ENCODE results near the gene CLMP.

The CLMP gene

DNA sequence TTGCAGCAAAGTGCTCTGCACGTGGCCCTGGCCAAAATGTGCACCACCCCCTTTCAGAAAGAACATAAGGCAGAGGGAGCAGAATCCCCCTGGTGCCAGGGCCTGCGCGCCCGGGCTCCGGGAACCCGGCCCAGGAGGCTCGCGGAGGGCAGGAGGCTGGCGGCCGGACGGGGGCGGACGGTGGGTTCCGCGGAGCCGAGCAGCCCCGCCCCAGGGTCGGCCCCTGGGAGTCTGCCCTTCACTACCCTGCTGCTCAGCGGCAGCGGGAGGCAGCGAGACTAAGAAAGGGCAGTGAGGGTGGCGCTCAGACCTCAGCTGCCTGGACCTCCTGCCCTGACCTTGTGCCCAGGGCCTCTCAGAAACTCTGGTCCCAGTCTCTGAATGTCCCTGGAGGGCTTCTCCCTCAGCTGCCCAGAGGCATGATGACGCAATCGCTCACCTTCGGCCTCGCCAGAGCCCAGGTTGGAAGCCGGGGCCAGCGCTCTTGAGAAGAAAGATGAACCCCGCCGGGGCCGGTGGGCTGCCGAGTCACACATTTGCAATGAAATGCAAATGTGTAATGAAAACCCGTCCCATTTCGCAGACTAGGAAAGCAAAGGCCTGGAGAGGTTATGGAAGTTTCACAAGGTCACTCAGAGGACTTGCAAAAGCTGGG is 1.1 kb upstream of the CLMP start:
- no peak for TF ChIP-seq TCF12 (IDR thresholded peaks at IDR 0.05; ENCODE audit: low read depth)
- TF ChIP-seq YY1 (IDR thresholded peaks at IDR 0.05; ENCODE audit: low read depth) = no peak
- TF ChIP-seq, protein P1, sequence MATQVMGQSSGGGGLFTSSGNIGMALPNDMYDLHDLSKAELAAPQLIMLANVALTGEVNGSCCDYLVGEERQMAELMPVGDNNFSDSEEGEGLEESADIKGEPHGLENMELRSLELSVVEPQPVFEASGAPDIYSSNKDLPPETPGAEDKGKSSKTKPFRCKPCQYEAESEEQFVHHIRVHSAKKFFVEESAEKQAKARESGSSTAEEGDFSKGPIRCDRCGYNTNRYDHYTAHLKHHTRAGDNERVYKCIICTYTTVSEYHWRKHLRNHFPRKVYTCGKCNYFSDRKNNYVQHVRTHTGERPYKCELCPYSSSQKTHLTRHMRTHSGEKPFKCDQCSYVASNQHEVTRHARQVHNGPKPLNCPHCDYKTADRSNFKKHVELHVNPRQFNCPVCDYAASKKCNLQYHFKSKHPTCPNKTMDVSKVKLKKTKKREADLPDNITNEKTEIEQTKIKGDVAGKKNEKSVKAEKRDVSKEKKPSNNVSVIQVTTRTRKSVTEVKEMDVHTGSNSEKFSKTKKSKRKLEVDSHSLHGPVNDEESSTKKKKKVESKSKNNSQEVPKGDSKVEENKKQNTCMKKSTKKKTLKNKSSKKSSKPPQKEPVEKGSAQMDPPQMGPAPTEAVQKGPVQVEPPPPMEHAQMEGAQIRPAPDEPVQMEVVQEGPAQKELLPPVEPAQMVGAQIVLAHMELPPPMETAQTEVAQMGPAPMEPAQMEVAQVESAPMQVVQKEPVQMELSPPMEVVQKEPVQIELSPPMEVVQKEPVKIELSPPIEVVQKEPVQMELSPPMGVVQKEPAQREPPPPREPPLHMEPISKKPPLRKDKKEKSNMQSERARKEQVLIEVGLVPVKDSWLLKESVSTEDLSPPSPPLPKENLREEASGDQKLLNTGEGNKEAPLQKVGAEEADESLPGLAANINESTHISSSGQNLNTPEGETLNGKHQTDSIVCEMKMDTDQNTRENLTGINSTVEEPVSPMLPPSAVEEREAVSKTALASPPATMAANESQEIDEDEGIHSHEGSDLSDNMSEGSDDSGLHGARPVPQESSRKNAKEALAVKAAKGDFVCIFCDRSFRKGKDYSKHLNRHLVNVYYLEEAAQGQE (IDR thresholded peaks at IDR 0.05; ENCODE audit: low read depth) = no peak
- TF ChIP-seq ZBTB7A (IDR thresholded peaks at IDR 0.05; ENCODE audit: low read depth) = no peak
- TF ChIP-seq, protein P2, sequence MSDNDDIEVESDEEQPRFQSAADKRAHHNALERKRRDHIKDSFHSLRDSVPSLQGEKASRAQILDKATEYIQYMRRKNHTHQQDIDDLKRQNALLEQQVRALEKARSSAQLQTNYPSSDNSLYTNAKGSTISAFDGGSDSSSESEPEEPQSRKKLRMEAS (IDR thresholded peaks at IDR 0.05) = no peak
- TF ChIP-seq FOXM1 (IDR thresholded peaks at IDR 0.05; ENCODE audit: borderline replicate concordance, low read depth) = no peak
- no peak for TF ChIP-seq TAF1 (IDR thresholded peaks at IDR 0.05; ENCODE audit: low read depth)
- no peak for TF ChIP-seq RAD21 (IDR thresholded peaks at IDR 0.05; ENCODE audit: low read depth)
- no peak for TF ChIP-seq EP300 (IDR thresholded peaks at IDR 0.05; ENCODE audit: borderline replicate concordance)
- no peak for TF ChIP-seq CREB1 (IDR thresholded peaks at IDR 0.05; ENCODE audit: low read depth)
- TF ChIP-seq EGR1 (IDR thresholded peaks at IDR 0.05) = no peak
- TF ChIP-seq NFIC (IDR thresholded peaks at IDR 0.05) = no peak
- TF ChIP-seq, protein P3, sequence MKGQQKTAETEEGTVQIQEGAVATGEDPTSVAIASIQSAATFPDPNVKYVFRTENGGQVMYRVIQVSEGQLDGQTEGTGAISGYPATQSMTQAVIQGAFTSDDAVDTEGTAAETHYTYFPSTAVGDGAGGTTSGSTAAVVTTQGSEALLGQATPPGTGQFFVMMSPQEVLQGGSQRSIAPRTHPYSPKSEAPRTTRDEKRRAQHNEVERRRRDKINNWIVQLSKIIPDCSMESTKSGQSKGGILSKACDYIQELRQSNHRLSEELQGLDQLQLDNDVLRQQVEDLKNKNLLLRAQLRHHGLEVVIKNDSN (IDR thresholded peaks at IDR 0.05) = no peak
- TF ChIP-seq CEBPB (IDR thresholded peaks at IDR 0.05) = no peak
- TF ChIP-seq TEAD4 (IDR thresholded peaks at IDR 0.05) = no peak

DNA sequence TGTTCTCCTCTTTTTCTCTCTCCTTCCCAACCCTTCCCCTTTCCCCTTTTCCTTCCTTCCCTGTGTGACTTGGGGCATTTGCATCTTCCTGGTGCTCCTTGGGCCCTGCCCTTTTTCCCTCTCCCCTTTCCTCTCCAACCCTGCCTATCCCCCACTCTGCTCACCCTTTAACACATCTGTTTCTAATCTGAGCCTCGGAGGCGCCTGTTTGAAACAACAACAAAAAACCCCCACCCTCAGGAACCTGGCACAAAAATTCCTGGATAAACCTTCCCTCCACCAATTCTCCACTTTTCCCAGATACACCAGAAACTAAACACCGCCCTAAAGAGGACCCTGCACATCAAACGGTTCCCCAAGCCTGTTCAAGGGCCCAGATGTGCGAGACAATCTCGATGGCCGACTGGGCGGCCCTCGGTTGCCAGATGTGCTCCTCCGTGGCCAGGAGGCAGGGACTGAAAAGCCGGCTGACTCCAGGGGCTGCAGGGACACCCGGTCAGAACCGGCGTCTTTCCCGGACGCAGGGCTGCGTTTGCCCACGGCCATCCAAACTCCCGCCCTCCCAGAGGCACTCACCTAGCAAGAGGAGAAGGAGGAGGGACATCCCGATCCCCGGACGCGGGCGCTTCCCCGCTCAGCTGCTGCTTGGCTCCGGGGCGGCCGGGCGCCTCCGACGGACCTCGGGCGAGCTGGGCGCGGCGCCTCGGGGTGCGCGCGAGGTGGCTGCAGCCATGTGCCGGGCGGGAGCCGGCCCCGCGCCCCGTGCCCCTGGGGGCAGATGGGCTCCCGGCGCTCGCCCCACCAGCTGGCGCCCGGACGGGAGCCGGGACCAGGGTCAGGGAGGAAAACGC is 486 bp downstream of the CLMP start:
- TF ChIP-seq ZBTB7A (IDR thresholded peaks at IDR 0.05; ENCODE audit: low read depth) = no peak
- no peak for TF ChIP-seq TAF1 (IDR thresholded peaks at IDR 0.05; ENCODE audit: low read depth)
- TF ChIP-seq TEAD4 (IDR thresholded peaks at IDR 0.05) = no peak
- TF ChIP-seq, protein P2 (IDR thresholded peaks at IDR 0.05) = no peak
- TF ChIP-seq FOXM1 (IDR thresholded peaks at IDR 0.05; ENCODE audit: borderline replicate concordance, low read depth) = no peak
- TF ChIP-seq, protein P3 (IDR thresholded peaks at IDR 0.05) = no peak
- TF ChIP-seq CREB1 (IDR thresholded peaks at IDR 0.05; ENCODE audit: low read depth) = no peak
- no peak for TF ChIP-seq TCF12 (IDR thresholded peaks at IDR 0.05; ENCODE audit: low read depth)
- TF ChIP-seq, protein P1 (IDR thresholded peaks at IDR 0.05; ENCODE audit: low read depth) = no peak
- TF ChIP-seq EGR1 (IDR thresholded peaks at IDR 0.05) = no peak
- no peak for TF ChIP-seq EP300 (IDR thresholded peaks at IDR 0.05; ENCODE audit: borderline replicate concordance)
- no peak for TF ChIP-seq YY1 (IDR thresholded peaks at IDR 0.05; ENCODE audit: low read depth)
- TF ChIP-seq NFIC (IDR thresholded peaks at IDR 0.05) = no peak
- no peak for TF ChIP-seq CEBPB (IDR thresholded peaks at IDR 0.05)
- TF ChIP-seq RAD21 (IDR thresholded peaks at IDR 0.05; ENCODE audit: low read depth) = no peak

DNA sequence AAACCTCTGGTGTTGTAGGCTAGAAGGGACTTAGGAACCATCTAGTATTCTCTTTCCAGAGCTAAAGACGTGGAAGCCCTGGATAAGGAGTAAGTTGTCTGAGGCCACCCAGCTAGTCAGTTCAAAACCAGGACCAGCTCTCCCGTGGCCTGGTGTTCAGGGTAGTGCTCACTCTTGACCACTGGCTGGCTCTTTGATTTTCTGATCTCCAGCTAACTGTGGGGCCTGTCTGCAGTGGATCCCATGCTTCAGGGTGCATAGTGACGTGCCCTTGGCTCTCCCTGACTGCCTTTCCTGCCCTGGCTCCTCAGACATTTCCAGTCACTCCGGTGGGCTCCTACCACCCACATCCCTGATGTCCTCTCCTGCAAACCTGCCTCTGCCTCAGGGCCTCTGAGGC is 1.3 kb downstream of the CLMP start:
- TF ChIP-seq EGR1 (IDR thresholded peaks at IDR 0.05) = no peak
- TF ChIP-seq, protein P1 (IDR thresholded peaks at IDR 0.05; ENCODE audit: low read depth) = no peak
- no peak for TF ChIP-seq TEAD4 (IDR thresholded peaks at IDR 0.05)
- TF ChIP-seq TCF12 (IDR thresholded peaks at IDR 0.05; ENCODE audit: low read depth) = no peak
- no peak for TF ChIP-seq TAF1 (IDR thresholded peaks at IDR 0.05; ENCODE audit: low read depth)
- TF ChIP-seq, protein P2 (IDR thresholded peaks at IDR 0.05) = no peak
- TF ChIP-seq FOXM1 (IDR thresholded peaks at IDR 0.05; ENCODE audit: borderline replicate concordance, low read depth) = no peak
- TF ChIP-seq EP300 (IDR thresholded peaks at IDR 0.05; ENCODE audit: borderline replicate concordance) = no peak
- no peak for TF ChIP-seq YY1 (IDR thresholded peaks at IDR 0.05; ENCODE audit: low read depth)
- TF ChIP-seq, protein P3 (IDR thresholded peaks at IDR 0.05) = no peak
- no peak for TF ChIP-seq ZBTB7A (IDR thresholded peaks at IDR 0.05; ENCODE audit: low read depth)
- no peak for TF ChIP-seq CEBPB (IDR thresholded peaks at IDR 0.05)
